H9 (cell line): ENCODE data around the gene C12orf75. TPM values are rescaled to one million over a fixed set of nuclear protein-coding genes. Genes with fewer than 3 reads are reported as not detected.

Experiments
- DNase-seq: peaks from one replicate; pipeline ENCODE4 v3.0.0-alpha.2; 2017
- H2AFZ ChIP-seq: one replicate; pipeline ENCODE4 v1.6.1; 2013; ENCODE audit warnings: mild to moderate bottlenecking, low read length, control low read depth, moderate library complexity
- H2AK5ac ChIP-seq: 2 replicates; pipeline ENCODE4 v1.6.1; 2013; ENCODE audit warnings: low read length, control low read depth, mixed read lengths; ENCODE audit not compliant: insufficient read length
- H2BK120ac ChIP-seq: one replicate; pipeline ENCODE4 v1.6.1; 2013; ENCODE audit warnings: low read depth, mild to moderate bottlenecking, low read length, control low read depth, inconsistent platforms; ENCODE audit not compliant: poor library complexity, severe bottlenecking
- H2BK12ac ChIP-seq: 2 replicates; pipeline ENCODE4 v1.6.1; 2013; ENCODE audit warnings: low read length, control low read depth, mixed read lengths, low read depth; ENCODE audit not compliant: insufficient read length
- H2BK15ac ChIP-seq: 2 replicates; pipeline ENCODE4 v1.6.1; 2013; ENCODE audit warnings: low read depth, low read length, control low read depth
- H2BK20ac ChIP-seq: one replicate; pipeline ENCODE4 v1.6.1; 2013; ENCODE audit warnings: low read depth, mild to moderate bottlenecking, low read length, control low read depth, inconsistent platforms; ENCODE audit not compliant: poor library complexity, severe bottlenecking
- H2BK5ac ChIP-seq: 2 replicates; pipeline ENCODE4 v1.6.1; 2013; ENCODE audit warnings: low read length, control low read depth, mixed read lengths; ENCODE audit not compliant: insufficient read length
- H3K14ac ChIP-seq: 2 replicates; pipeline ENCODE4 v1.6.1; 2013; ENCODE audit warnings: low read length, control low read depth; ENCODE audit not compliant: insufficient read depth
- H3K18ac ChIP-seq: 2 replicates; pipeline ENCODE4 v1.6.1; 2013; ENCODE audit warnings: low read depth, mild to moderate bottlenecking, mixed read lengths, low read length, control low read depth; ENCODE audit not compliant: insufficient read length
- H3K23ac ChIP-seq: 2 replicates; pipeline ENCODE4 v1.6.1; 2013; ENCODE audit warnings: low read length, control low read depth, mixed read lengths, low read depth; ENCODE audit not compliant: insufficient read length
- H3K23me2 ChIP-seq: 2 replicates; pipeline ENCODE4 v1.6.1; 2013; ENCODE audit warnings: low read depth, mild to moderate bottlenecking, mixed read lengths, low read length, control low read depth; ENCODE audit not compliant: insufficient read length, poor library complexity, severe bottlenecking
- H3K27ac ChIP-seq: 2 replicates; pipeline ENCODE4 v1.5.1; 2013; ENCODE audit warnings: low read length, control low read depth, mixed read lengths, low read depth; ENCODE audit not compliant: insufficient read length
- H3K27me3 ChIP-seq: 2 replicates; pipeline ENCODE4 v1.6.1; 2013; ENCODE audit warnings: low read length, control low read depth, inconsistent platforms; ENCODE audit not compliant: insufficient read depth
- H3K4ac ChIP-seq: 2 replicates; pipeline ENCODE4 v1.6.1; 2013; ENCODE audit warnings: low read depth, mild to moderate bottlenecking, control low read depth, inconsistent platforms, low read length, moderate library complexity
- H3K4me1 ChIP-seq: 2 replicates; pipeline ENCODE4 v1.6.1; 2013; ENCODE audit warnings: low read length, control low read depth, inconsistent platforms; ENCODE audit not compliant: insufficient read depth
- H3K4me2 ChIP-seq: 2 replicates; pipeline ENCODE4 v1.6.1; 2013; ENCODE audit warnings: low read length, control low read depth, mixed read lengths; ENCODE audit not compliant: insufficient read length, insufficient read depth
- H3K56ac ChIP-seq: 2 replicates; pipeline ENCODE4 v1.6.1; 2013; ENCODE audit warnings: low read depth, mild to moderate bottlenecking, mixed read lengths, low read length, control low read depth; ENCODE audit not compliant: insufficient read length
- H3K79me1 ChIP-seq: 2 replicates; pipeline ENCODE4 v1.6.1; 2013; ENCODE audit warnings: low read depth, mild to moderate bottlenecking, moderate library complexity, low read length, control low read depth, inconsistent platforms; ENCODE audit not compliant: insufficient read depth, poor library complexity, severe bottlenecking
- H3K79me2 ChIP-seq: 2 replicates; pipeline ENCODE4 v1.6.1; 2013; ENCODE audit warnings: low read length, control low read depth, inconsistent platforms; ENCODE audit not compliant: insufficient read depth
- H3K9ac ChIP-seq: 2 replicates; pipeline ENCODE4 v1.6.1; 2013; ENCODE audit warnings: low read length, control low read depth, mixed read lengths; ENCODE audit not compliant: insufficient read length; ENCODE audit errors: extremely low read depth
- H3K9me3 ChIP-seq: one replicate; pipeline ENCODE4 v1.6.1; 2013; ENCODE audit warnings: low read depth, low read length, inconsistent platforms; ENCODE audit not compliant: control insufficient read depth
- H3T11ph ChIP-seq: one replicate; pipeline ENCODE4 v1.6.1; 2013; ENCODE audit warnings: mild to moderate bottlenecking, low read length, control low read depth, inconsistent platforms
- H4K20me1 ChIP-seq: one replicate; pipeline ENCODE4 v1.6.1; 2013; ENCODE audit not compliant: control insufficient read depth, insufficient read length, insufficient read depth
- H4K5ac ChIP-seq: 2 replicates; pipeline ENCODE4 v1.6.1; 2013; ENCODE audit warnings: low read depth, mild to moderate bottlenecking, mixed read lengths, low read length, control low read depth; ENCODE audit not compliant: insufficient read length
- H4K8ac ChIP-seq: replicated peaks from 2 replicates; pipeline ENCODE4 v1.6.1; 2013; ENCODE audit warnings: low read length, control low read depth, mixed read lengths, low read depth; ENCODE audit not compliant: insufficient read length
- H4K91ac ChIP-seq: 2 replicates; pipeline ENCODE4 v1.6.1; 2013; ENCODE audit warnings: low read depth, mild to moderate bottlenecking, moderate library complexity, mixed read lengths, low read length, control low read depth; ENCODE audit not compliant: insufficient read length
- H3K27ac Mint-ChIP-seq, 3 experiments: 2 replicates in 2 of 3; 3 replicates in 1 of 3; pipeline ENCODE4 v1.8.0; 2020 to 2021; ENCODE audit warnings: mixed read lengths in 3 of 3, mild to moderate bottlenecking in 1 of 3, moderate library complexity in 1 of 3
- H3K27me3 Mint-ChIP-seq: 2 replicates; pipeline ENCODE4 v1.8.0; 2021; ENCODE audit warnings: low read depth, mild to moderate bottlenecking, moderate library complexity, mixed read lengths
- H3K36me3 Mint-ChIP-seq, 3 experiments: 2 replicates in 2 of 3; 3 replicates in 1 of 3; pipeline ENCODE4 v1.8.0; 2020 to 2021; ENCODE audit warnings: low read depth in 3 of 3, mixed read lengths in 3 of 3; ENCODE audit not compliant: insufficient read depth in 1 of 3
- H3K4me1 Mint-ChIP-seq, 2 experiments: 2 replicates each; pipeline ENCODE4 v1.8.0; 2020; ENCODE audit warnings: mixed read lengths in 2 of 2
- H3K4me3 Mint-ChIP-seq, 2 experiments: 2 replicates in 1 of 2; 3 replicates in 1 of 2; pipeline ENCODE4 v1.8.0; 2020 to 2021; ENCODE audit warnings: mild to moderate bottlenecking in 2 of 2, mixed read lengths in 2 of 2, moderate library complexity in 1 of 2
- H3K9me3 Mint-ChIP-seq, 2 experiments: 2 replicates in 1 of 2; 3 replicates in 1 of 2; pipeline ENCODE4 v1.8.0; 2020; ENCODE audit warnings: mild to moderate bottlenecking in 2 of 2, mixed read lengths in 2 of 2, moderate library complexity in 1 of 2
- CTCF ChIP-seq: fragments of 200-600 bp; sonication (generic); conservative IDR thresholded peaks from 3 replicates; pipeline ENCODE4 v1.8.0; 2021; ENCODE audit warnings: antibody characterized with exemption, mild to moderate bottlenecking
- WGBS: extraction: QIAGEN DNeasy Blood & Tissue Kit; methylation state at CpG from one replicate; pipeline ENCODE4 v1.1.7; 2013; ENCODE audit warnings: missing lambda C conversion rate, low lambda C conversion rate, mixed read lengths; ENCODE audit not compliant: insufficient read length; ENCODE audit errors: extremely low coverage; 5-methylcytosine and 5-hydroxymethylcytosine counted together
- total RNA-seq: library from RNA; stranded (reverse); gene quantifications from 2 replicates; pipeline ENCODE4 v1.2.1, GENCODE V29; 2021

The C12orf75 gene
- total RNA-seq, 1 experiment from 2014 or later, result 37.9 TPM

- H3K9me3 Mint-ChIP-seq, result no peaks in the 10 kb centered on the region
- H2BK15ac ChIP-seq, result no peak overlapping the region
- H3K79me1 ChIP-seq, result no peaks in the 10 kb centered on the region
- no peak overlapping the region for H3K27ac ChIP-seq
- WGBS, result no CpG with 5 or more reads among the region's 6 CpGs
- no peaks in the 10 kb centered on the region for H3K79me2 ChIP-seq
- no peak overlapping the region for H2AK5ac ChIP-seq
- no peak overlapping the region for H3K27ac Mint-ChIP-seq
- no peak overlapping the region for H3K18ac ChIP-seq
- H3K4me2 ChIP-seq, result no peak overlapping the region
- H3K14ac ChIP-seq, result no peak overlapping the region
- peaks cover 7% of the 10 kb centered on the region for H3K27me3 Mint-ChIP-seq
- H2BK20ac ChIP-seq, result no peak overlapping the region
- H4K20me1 ChIP-seq, result no peaks in the 10 kb centered on the region
- TF ChIP-seq CTCF, result no peak
- no peak overlapping the region for H3K4ac ChIP-seq
- no peak for DNase-seq
- H4K8ac ChIP-seq, result no peak overlapping the region
- H3T11ph ChIP-seq, result no peak overlapping the region
- no peaks in the 10 kb centered on the region for H3K4me1 ChIP-seq
- no peak overlapping the region for H2BK12ac ChIP-seq
- H2BK5ac ChIP-seq, result no peak overlapping the region
- no peak overlapping the region for H3K4me3 Mint-ChIP-seq
- H4K5ac ChIP-seq, result no peak overlapping the region
- H2AFZ ChIP-seq, result no peak overlapping the region
- H3K9ac ChIP-seq, result no peak overlapping the region
- H3K23ac ChIP-seq, result no peak overlapping the region
- no peak overlapping the region for H3K56ac ChIP-seq
- no peaks in the 10 kb centered on the region for H3K36me3 Mint-ChIP-seq
- H4K91ac ChIP-seq, result no peak overlapping the region
- H3K27me3 ChIP-seq, result no peaks in the 10 kb centered on the region
- no peaks in the 10 kb centered on the region for H3K23me2 ChIP-seq
- no peaks in the 10 kb centered on the region for H3K9me3 ChIP-seq
- no peak overlapping the region for H2BK120ac ChIP-seq
- H3K4me1 Mint-ChIP-seq, result peaks cover 5 to 14% of the 10 kb centered on the region in 2 experiments
Observed at GRCh38 chr12:105280966-105281693, 49.4 kb upstream of the C12orf75 start.
